ENCODE measurements around the gene NPAS4.
A peak's percentile ranks its signal among the peaks of the same experiment; 100 is the strongest.
"Not testable (repeated sequence)": the region's sequence is repeated elsewhere in the genome, so short reads cannot be mapped to it uniquely, and the experiment has no call there.

NPAS4 gene

GRCh38 chr11:66420671-66421476 is at the start of gene NPAS4:
TSS of gene NPAS4 (plus strand) at chr11:66421035. CDS start at chr11:66421180, 145 bp downstream.
- DNase-seq: peak; percentile 49

DNA sequence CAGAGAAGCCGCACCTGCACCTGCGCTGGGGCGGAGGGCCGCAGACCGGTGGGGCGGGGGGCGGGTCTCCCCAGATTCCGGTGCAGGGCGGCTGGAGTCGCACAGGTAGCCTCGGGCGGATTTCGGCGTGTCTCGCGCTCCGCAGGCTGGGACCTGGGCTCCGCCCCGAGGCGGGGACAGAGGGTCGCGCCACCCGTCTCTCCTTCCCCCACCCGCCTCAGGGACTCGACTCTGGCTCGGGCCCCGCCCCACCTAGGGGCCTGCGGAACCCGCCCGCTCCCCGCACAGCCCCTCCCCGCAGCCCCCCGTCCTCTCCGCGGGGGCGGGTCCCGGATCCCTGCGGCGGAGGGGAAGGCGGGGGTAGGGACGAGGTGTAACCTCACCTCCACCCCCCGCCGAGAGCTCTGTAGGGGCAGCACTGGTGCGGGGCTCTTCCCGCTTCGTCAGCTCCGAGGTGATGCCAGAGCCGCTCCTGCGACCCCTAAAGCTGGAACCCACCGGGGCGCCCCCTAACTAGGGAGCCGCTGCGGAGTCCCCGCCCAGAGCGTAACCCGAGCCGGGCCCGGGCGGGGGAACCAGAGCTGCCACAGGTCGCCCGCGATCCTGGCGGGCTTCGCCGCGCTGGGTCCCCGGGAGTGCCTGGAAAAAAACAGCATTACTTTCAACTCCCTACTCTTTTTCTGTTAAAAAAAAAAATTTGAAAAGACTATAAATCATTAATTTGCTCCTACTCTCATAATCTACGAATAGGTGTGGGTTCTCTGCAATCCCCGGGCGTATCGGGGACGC is 49.0 kb upstream of the NPAS4 start, which contains the start of gene SLC29A2:
SLC29A2 (minus strand) TSS at position 134 of the 789 bp plus-strand sequence. CDS start 169 bp downstream, outside the sequence.
- peak; percentile 88 for DNase-seq

- DNase-seq: no peak
These were observed 47.6 kb upstream of the NPAS4 start for GRCh38 chr11:66373265-66373664.

DNA sequence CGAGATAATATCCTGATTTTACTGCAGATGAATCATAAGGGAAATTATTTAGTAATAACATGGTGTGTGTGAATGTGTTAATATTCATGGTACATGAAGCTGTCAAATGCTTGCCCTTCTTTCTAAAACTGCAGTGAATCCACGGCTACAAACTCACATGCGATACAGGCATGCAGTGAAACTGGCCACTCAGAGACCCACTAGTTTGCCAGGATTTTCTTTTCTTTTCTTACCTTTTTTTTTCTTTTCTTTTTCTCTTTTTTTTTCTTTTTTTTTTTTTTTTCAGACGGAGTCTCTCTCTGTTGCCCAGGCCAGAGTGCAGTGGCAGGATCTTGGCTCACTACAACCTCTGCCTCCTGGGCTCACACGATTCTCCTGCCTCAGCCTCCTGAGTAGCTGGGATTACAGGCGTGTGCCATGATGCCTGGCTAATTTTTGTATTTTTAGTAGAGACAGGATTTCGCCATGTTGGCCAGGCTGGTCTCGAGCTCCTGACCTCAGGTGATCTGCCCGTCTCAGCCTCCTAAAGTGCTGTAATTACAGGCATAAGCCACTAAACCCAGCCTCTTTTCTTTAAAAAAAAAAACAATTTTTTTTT is 47.0 kb upstream of the NPAS4 start:
- DNase-seq: not testable (repeated sequence)

- not testable (repeated sequence) for DNase-seq
These were observed 40.6 kb upstream of the NPAS4 start for GRCh38 chr11:66380264-66380663.

- not testable (repeated sequence) for DNase-seq
These were observed 36.5 kb upstream of the NPAS4 start for GRCh38 chr11:66384316-66384715.

DNA sequence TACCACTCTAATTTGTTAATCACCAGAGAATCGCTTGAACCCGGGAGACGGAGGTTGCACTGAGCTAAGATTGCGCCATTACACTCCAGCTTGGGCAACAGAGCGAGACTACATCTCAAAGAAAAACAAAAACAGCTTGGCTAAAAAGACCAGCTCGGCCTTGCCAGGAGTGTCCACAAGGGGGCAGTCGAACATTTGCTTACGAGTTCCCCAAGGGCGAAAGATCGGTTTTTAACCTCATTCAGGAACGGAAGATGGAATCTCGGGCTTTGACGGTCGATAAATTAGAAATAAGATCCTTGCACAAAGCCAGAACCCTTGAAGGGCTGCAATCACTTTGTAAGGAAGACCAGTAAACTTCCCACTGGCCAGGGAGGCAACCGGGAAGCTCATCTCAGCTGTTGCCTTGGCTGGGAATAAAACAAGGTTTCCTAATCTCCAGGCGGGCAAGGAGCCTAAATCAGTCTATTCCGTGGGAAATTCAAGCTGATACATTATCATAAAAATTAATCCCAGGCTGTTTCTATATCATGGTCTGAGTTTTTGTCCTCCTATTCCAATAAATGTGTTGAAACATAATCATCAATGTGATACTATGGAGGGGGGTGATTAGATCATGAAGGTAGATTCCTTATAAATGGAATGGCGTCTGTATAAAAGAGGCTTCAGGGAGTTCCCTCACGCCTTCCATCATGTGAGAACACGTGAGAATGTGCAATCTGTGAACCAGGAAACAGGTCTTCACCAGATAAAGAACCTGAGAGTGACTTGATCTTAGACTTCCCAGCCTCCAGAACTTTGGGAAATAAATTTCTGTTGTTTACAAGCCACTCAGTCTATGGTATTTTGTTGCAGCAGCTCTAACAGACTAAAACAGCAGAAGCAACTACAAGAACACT is 34.4 kb upstream of the NPAS4 start:
- peak; percentile 67 for DNase-seq

DNA sequence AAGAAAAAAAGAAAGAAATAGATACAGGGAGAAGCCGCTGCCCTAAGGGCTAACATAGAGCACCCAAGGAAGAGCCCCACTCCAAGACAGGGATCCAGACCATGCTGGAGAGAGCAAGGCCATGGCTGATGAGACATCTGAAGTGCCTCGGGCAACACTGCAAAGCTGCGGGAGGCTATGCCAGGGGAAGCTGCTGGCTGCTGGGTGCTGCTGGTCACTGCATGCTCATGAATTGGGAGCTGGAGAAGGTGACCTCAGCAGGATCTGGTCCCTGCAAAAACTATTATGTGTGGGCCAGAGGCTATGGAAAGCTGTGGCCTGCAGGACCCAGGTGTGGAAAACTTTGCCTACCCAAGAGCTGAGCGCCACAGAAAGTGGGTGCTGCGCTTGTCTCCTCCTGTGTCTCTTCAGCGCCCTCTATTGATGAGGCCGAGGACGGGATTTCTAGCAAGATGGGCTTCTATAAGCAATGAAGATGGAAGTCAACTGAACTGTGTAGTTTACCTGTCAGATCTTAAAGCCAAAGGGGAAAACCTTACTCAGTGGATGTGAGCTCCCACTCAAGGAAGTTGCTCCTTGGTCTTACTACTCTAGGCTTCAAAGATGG is 32.0 kb upstream of the NPAS4 start:
- DNase-seq: peak; percentile 21

DNA sequence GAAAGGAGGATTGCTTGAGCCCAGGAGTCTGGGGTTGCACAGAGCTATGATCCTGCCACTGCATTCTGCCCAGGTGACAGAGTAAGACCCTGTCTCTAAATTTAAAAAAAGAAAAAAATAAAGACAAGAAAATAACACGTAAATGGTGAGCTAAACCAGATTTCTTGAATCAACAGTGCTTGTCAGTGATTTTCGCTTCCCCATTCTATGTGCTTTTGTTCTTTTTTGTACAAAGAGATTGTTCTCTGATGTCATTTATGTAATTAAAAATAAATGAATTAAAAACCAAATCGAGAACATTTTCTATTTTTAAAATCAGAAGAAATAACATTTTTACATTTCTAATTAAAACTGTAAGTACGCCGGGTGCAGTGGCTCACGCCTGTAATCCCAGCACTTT is 29.5 kb upstream of the NPAS4 start:
- no peak for DNase-seq

DNA sequence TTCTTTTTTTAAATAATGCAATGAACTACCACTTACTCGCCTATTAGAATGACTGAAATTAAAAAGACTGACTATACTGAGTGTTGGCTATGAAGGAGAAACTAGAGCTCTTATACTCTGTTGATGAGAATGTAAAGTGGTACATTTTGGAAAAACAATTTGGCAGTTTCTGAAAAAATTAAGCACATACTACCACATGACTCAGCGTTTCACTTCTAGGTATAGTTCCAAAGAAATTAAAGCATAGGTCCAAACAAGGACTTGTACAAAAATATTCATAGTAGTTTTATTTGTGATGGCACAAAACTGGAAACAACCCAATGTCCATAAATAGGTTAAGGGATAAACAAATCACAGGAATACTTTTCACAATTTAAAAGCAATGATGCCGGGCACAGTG is 26.9 kb upstream of the NPAS4 start:
- DNase-seq: no peak

DNA sequence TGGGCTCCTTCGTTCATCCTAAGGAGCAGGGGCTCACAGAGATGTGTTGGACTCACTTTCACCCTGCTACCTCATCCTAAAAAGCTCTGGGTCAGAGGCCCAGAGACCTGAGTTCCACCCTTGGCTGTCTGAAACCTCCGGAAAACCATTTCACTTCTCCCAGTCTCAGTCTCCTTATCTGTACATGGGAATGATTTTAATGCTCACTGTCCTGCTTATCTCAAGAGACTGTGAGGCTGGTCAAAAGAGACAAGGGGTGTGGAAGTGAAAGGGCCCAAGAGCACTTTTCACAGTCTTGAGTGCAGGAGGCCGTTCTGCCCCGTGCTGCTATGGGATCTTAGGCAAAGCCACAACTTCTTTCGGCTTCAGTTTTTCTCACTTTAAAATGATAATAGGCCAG is 13.2 kb upstream of the NPAS4 start:
- DNase-seq: no peak

GRCh38 chr11:66408488-66409214 is 12.2 kb upstream of the NPAS4 start:
- peak; percentile 88 for DNase-seq

- no peak for DNase-seq
These were observed 11.6 kb upstream of the NPAS4 start for GRCh38 chr11:66409226-66409625.

DNA sequence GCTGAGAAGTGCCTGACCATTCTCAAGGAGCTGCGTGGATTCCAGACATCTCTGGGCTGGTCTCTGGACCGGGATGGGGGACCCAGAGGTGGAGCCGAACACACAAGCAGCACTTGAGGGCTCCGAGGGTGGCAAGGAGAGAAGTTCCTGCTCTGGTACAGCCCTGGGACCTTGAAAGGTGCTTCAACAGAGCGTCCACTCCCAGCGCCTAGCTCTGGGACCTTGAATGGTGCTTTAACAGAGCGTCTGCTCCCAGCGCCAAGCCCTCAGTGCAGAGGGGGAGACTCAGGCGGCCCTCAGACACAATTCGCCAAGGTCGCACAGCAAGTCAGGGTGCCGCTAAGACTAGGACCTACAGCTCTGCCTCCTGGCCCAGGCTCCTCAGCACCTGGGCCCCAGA is 10.6 kb upstream of the NPAS4 start:
- DNase-seq: no peak

- no peak for DNase-seq
These were observed 9.5 kb upstream of the NPAS4 start for GRCh38 chr11:66411323-66411722.

GRCh38 chr11:66412110-66412509 is 8.7 kb upstream of the NPAS4 start:
- DNase-seq: no peak

- DNase-seq: no peak
These were observed 7.7 kb upstream of the NPAS4 start for GRCh38 chr11:66413167-66413566.

DNA sequence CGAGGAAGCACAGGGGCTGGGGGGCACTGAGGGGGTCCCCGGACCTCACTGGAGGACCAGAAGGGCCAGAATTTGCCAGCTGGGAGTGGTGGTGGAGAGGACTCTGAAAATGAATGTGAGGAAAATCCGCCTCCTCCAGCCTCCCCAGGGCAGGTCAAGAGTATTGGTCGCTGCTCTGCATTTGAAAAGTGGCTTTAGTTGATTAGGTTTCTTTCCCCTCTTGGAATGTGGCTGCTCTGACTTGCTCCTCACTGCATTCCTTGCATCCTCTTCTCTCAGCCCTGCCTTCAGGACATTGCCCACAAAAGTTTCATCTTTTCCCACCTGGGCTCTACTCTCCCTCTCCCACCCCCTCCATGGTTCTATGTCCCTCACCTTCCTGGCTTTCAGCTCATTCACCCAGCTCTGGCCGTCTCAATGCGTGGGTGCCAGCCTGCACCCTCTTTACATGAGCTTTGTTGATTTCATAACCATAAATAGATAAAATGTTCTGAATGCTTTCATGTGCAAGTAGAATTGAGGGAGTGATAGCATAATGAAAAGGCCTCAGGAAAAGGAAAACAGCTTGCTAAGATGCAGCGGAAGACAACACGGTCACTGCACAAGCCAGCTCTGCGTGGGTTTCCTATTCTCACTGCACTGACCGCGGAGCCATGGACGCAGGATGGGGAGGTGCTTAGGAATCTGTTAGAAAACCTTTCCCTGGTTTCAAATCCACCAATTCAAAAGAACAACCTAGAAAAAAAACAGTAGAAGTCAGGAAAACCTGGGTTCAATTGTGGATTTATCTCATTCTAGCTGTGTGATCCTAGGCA is 6.5 kb upstream of the NPAS4 start:
- no peak for DNase-seq

DNA sequence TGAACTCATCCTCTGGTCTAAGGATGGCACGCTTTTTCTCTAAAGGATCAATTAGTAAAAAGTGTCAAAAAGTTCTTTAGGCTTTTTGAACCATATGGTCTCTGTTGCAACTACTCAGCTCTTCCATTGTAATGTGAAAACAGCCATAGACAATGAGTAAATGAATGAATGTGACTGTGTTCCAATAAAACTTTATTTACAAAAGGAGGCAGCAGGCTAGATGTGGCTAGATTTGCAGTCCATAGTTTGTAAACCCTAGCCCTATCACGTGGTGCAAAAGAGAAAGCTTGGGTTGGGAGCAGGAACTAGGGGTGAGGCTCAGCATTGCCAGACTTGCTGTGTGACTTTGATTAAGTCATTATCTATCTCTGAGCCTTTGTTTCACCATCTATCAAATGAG is 5.4 kb upstream of the NPAS4 start:
- no peak for DNase-seq

DNA sequence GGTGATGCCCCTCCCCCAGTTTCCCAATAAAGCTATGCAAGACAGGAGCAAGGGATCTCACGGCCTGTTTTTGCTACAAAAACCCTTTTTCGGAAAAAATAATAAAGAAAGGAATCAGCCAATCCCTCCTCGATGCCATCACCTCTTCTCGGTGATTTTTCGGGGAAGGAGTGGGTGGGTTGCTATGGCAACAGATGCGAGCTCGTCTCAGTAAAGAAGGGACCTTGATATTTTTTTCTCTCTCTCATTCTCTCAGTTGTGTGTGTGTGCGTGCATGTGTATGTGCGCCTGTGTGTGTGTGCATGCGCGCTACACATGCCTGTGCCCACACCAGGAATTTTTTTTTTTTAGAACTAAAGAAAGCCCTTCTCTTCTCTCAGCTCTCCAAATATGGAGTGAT is 3.8 kb upstream of the NPAS4 start:
- no peak for DNase-seq

Measured in DMS79 (cell line).